ENCODE measurements around the gene MS4A4E.
A peak's percentile ranks its signal among the peaks of the same experiment; 100 is the strongest.
"Not testable (repeated sequence)": the region's sequence is repeated elsewhere in the genome, so short reads cannot be mapped to it uniquely, and the experiment has no call there.

MS4A4E gene

GRCh38 chr11:60165538-60165937 lies 77.4 kb downstream of the MS4A4E start:
- Histone ChIP-seq H3K4me2 (peak overlapping the region in 3 of 11 experiments; percentile 4 to 45 (median 8); a peak in 3 of 22 replicates), H4K20me1 (no peaks in the 10 kb centered on the region; a peak in 1 of 22 replicates), H3K27ac (no peak overlapping the region), H3K4me3 (no peak overlapping the region), H3K9me3 (replicated peaks in 1 of 11) (peaks cover 14 to 57% (median 51%) of the 10 kb centered on the region in 11 experiments), H3K36me3 (peaks cover 0 to 48% (median 6%) of the 10 kb centered on the region in 11 experiments; a peak in 12 of 22 replicates), H3K4me1 (peaks cover 9 to 43% (median 15%) of the 10 kb centered on the region in 10 experiments), H3K27me3 (no peaks in the 10 kb centered on the region), H3K9ac (no peak overlapping the region)
- TF ChIP-seq Cebpa-rat (IDR thresholded peaks at IDR 0.05) = no peak

GRCh38 chr11:60164550-60165075 lies 78.3 kb downstream of the MS4A4E start:
- Histone ChIP-seq H3K27ac (no peak overlapping the region), H4K20me1 (no peaks in the 10 kb centered on the region), H3K36me3 (peaks cover 0 to 38% (median 6%) of the 10 kb centered on the region in 11 experiments; a peak in 12 of 22 replicates), H3K4me1 (peaks cover 9 to 34% (median 16%) of the 10 kb centered on the region in 10 experiments), H3K9me3 (replicated peaks in 1 of 11) (peaks cover 14 to 47% (median 42%) of the 10 kb centered on the region in 11 experiments), H3K9ac (no peak overlapping the region), H3K4me2 (no peak overlapping the region), H3K27me3 (no peaks in the 10 kb centered on the region), H3K4me3 (no peak overlapping the region)
- no peak for TF ChIP-seq Cebpa-rat (IDR thresholded peaks at IDR 0.05)

GRCh38 chr11:60161766-60162165 lies 81.2 kb downstream of the MS4A4E start:
- H3K9me3 ChIP-seq (replicated peaks in 1 of 11) = peaks cover 14 to 21% (median 18%) of the 10 kb centered on the region in 11 experiments
- no peak for TF ChIP-seq Cebpa-rat (IDR thresholded peaks at IDR 0.05)
- H4K20me1 ChIP-seq = no peaks in the 10 kb centered on the region
- H3K9ac ChIP-seq = no peak overlapping the region
- no peak overlapping the region for H3K27ac ChIP-seq
- H3K4me2 ChIP-seq = peak overlapping the region in 6 of 11 experiments; percentile 44 to 69 (median 65); a peak in 9 of 22 replicates
- peaks cover 9 to 26% (median 16%) of the 10 kb centered on the region in 10 experiments for H3K4me1 ChIP-seq
- no peak overlapping the region for H3K4me3 ChIP-seq
- peaks cover 0 to 22% (median 0%) of the 10 kb centered on the region in 11 experiments; a peak in 3 of 22 replicates for H3K36me3 ChIP-seq
- no peaks in the 10 kb centered on the region for H3K27me3 ChIP-seq

GRCh38 chr11:60161107-60161506 lies 81.8 kb downstream of the MS4A4E start:
- Histone ChIP-seq H3K9ac (no peak overlapping the region), H3K9me3 (replicated peaks in 1 of 11) (peaks cover 15 to 21% (median 18%) of the 10 kb centered on the region in 11 experiments), H3K27ac (no peak overlapping the region), H3K4me2 (peak overlapping the region in 9 of 11 experiments; percentile 44 to 69 (median 62); a peak in 17 of 22 replicates), H3K4me1 (peaks cover 10 to 25% (median 16%) of the 10 kb centered on the region in 10 experiments), H3K36me3 (peaks cover 0 to 22% (median 0%) of the 10 kb centered on the region in 11 experiments; a peak in 3 of 22 replicates), H4K20me1 (no peaks in the 10 kb centered on the region), H3K27me3 (no peaks in the 10 kb centered on the region), H3K4me3 (no peak overlapping the region)
- no peak for TF ChIP-seq Cebpa-rat (IDR thresholded peaks at IDR 0.05)

- TF ChIP-seq Cebpa-rat (IDR thresholded peaks at IDR 0.05) = no peak
- Histone ChIP-seq H3K9ac (no peak overlapping the region), H3K9me3 (replicated peaks in 1 of 11) (peaks cover 11 to 16% (median 12%) of the 10 kb centered on the region in 11 experiments), H3K27ac (no peak overlapping the region), H3K4me2 (peak overlapping the region in 1 of 11 experiments; percentile 1; a peak in 2 of 22 replicates), H3K4me3 (no peak overlapping the region), H3K4me1 (peaks cover 10 to 22% (median 15%) of the 10 kb centered on the region in 10 experiments), H4K20me1 (no peaks in the 10 kb centered on the region), H3K27me3 (no peaks in the 10 kb centered on the region), H3K36me3 (peaks cover 0 to 18% (median 0%) of the 10 kb centered on the region in 11 experiments; a peak in 3 of 22 replicates)
Observed at GRCh38 chr11:60159868-60160267, 83.1 kb downstream of the MS4A4E start.

GRCh38 chr11:60159284-60159683 lies 83.7 kb downstream of the MS4A4E start:
- H3K9me3 ChIP-seq (replicated peaks in 1 of 11) = peaks cover 5 to 11% (median 6%) of the 10 kb centered on the region in 11 experiments; a peak in 19 of 22 replicates
- H3K27ac ChIP-seq = no peak overlapping the region
- H3K36me3 ChIP-seq = peaks cover 0 to 12% (median 0%) of the 10 kb centered on the region in 11 experiments; a peak in 3 of 22 replicates
- no peak overlapping the region for H3K9ac ChIP-seq
- H4K20me1 ChIP-seq = no peaks in the 10 kb centered on the region
- H3K4me3 ChIP-seq = no peak overlapping the region
- no peak overlapping the region for H3K4me2 ChIP-seq
- H3K4me1 ChIP-seq = peaks cover 10 to 22% (median 15%) of the 10 kb centered on the region in 10 experiments
- no peaks in the 10 kb centered on the region for H3K27me3 ChIP-seq
- TF ChIP-seq Cebpa-rat (IDR thresholded peaks at IDR 0.05) = no peak

- no peak for TF ChIP-seq Cebpa-rat (IDR thresholded peaks at IDR 0.05)
- Histone ChIP-seq H3K4me2 (no peak overlapping the region), H3K4me3 (no peak overlapping the region), H4K20me1 (no peaks in the 10 kb centered on the region), H3K27me3 (no peaks in the 10 kb centered on the region), H3K9me3 (replicated peaks in 1 of 11) (peaks cover 0 to 9% (median 0%) of the 10 kb centered on the region in 11 experiments; a peak in 3 of 22 replicates), H3K27ac (no peak overlapping the region), H3K9ac (no peak overlapping the region), H3K4me1 (peaks cover 10 to 22% (median 15%) of the 10 kb centered on the region in 10 experiments), H3K36me3 (peaks cover 0 to 6% (median 0%) of the 10 kb centered on the region in 11 experiments; a peak in 2 of 22 replicates)
Observed at GRCh38 chr11:60158636-60159035, 84.3 kb downstream of the MS4A4E start.

- Histone ChIP-seq H3K27ac (no peak overlapping the region), H3K36me3 (0 out of 22 replicates have a peak, but pooled peaks cover 0 to 5% (median 0%) of the 10 kb centered on the region in 11 experiments), H3K4me2 (peak overlapping the region in 4 of 11 experiments; percentile 24 to 62 (median 32); a peak in 6 of 22 replicates), H3K27me3 (no peaks in the 10 kb centered on the region), H3K9me3 (replicated peaks in 1 of 11) (peaks cover 0 to 9% (median 0%) of the 10 kb centered on the region in 11 experiments; a peak in 2 of 22 replicates), H3K4me1 (peaks cover 4 to 15% (median 5%) of the 10 kb centered on the region in 10 experiments; a peak in 19 of 20 replicates), H4K20me1 (no peaks in the 10 kb centered on the region), H3K4me3 (no peak overlapping the region), H3K9ac (no peak overlapping the region)
- TF ChIP-seq Cebpa-rat (IDR thresholded peaks at IDR 0.05) = no peak
Observed at GRCh38 chr11:60155931-60156330, 87.0 kb downstream of the MS4A4E start.

GRCh38 chr11:60152727-60153126 lies 90.2 kb downstream of the MS4A4E start:
- not testable (repeated sequence) for H3K9ac ChIP-seq; H3K9me3 ChIP-seq (replicated peaks in 1 of 11); H3K4me2 ChIP-seq; H3K27me3 ChIP-seq; H4K20me1 ChIP-seq; H3K27ac ChIP-seq; H3K36me3 ChIP-seq; H3K4me3 ChIP-seq
- peaks cover 0 to 17% (median 0%) of the 10 kb centered on the region in 10 experiments; a peak in 8 of 20 replicates for H3K4me1 ChIP-seq

All from BLaER1 treated with 17β-estradiol and CSF1 and Interleukin-3, amounts not matched to agents 10 nM and 100 nM (cell line).